ENCODE results near the gene EXD3. TPM values are rescaled to one million over a fixed set of nuclear protein-coding genes. Genes with fewer than 3 reads are reported as not detected.
"Not testable (repeated sequence)": the region's sequence is repeated elsewhere in the genome, so short reads cannot be mapped to it uniquely, and the experiment has no call there.

Gene EXD3
- total RNA-seq, 1 experiment from 2014 or later: 2.8 TPM

- Histone ChIP-seq H3K9ac (ENCODE audit: low read length) (peak overlapping the region; percentile 72), H3K4me1 (ENCODE audit: low read length) (peaks cover 36% of the 10 kb centered on the region), H3K9me3 (ENCODE audit: low read length) (no peaks in the 10 kb centered on the region), H3K4me3 (ENCODE audit: low read length) (peak overlapping the region; percentile 60), H3K27ac (ENCODE audit: low read length) (peak overlapping the region; percentile 95), H2AFZ (ENCODE audit: low read length) (no peak overlapping the region), H3K79me2 (ENCODE audit: low read length) (0 out of 2 replicates have a peak, but pooled peaks cover 2% of the 10 kb centered on the region), H3K27me3 (ENCODE audit: low read length) (no peaks in the 10 kb centered on the region), H3K4me2 (ENCODE audit: low read depth, low read length, poor library complexity, severe bottlenecking) (peak overlapping the region; percentile 70), H3K36me3 (ENCODE audit: insufficient read depth, low read length) (peaks cover 8% of the 10 kb centered on the region; the same call in 1 of the 2 replicates), H3K9me2 (replicated peaks; ENCODE audit: insufficient read depth, low read length) (no peaks in the 10 kb centered on the region), H4K20me1 (ENCODE audit: insufficient read depth, low read depth, low read length) (no peaks in the 10 kb centered on the region)
- DNase-seq: peak; percentile 95
Measured at GRCh38 chr9:137267933-137268355, 155.0 kb downstream of the EXD3 start.

- no peak overlapping the region; the same call in 1 of the 2 replicates for H3K4me3 ChIP-seq (ENCODE audit: low read length)
- no peak for DNase-seq
- H3K27ac ChIP-seq (ENCODE audit: low read length): peak overlapping the region; percentile 95
- H4K20me1 ChIP-seq (ENCODE audit: insufficient read depth, low read depth, low read length): no peaks in the 10 kb centered on the region
- no peak overlapping the region for H3K4me2 ChIP-seq (ENCODE audit: low read depth, low read length, poor library complexity, severe bottlenecking)
- H3K79me2 ChIP-seq (ENCODE audit: low read length): 0 out of 2 replicates have a peak, but pooled peaks cover 2% of the 10 kb centered on the region
- H3K9me2 ChIP-seq (replicated peaks; ENCODE audit: insufficient read depth, low read length): no peaks in the 10 kb centered on the region
- peak overlapping the region; percentile 72 for H3K9ac ChIP-seq (ENCODE audit: low read length)
- H3K4me1 ChIP-seq (ENCODE audit: low read length): peaks cover 36% of the 10 kb centered on the region
- H2AFZ ChIP-seq (ENCODE audit: low read length): no peak overlapping the region
- H3K9me3 ChIP-seq (ENCODE audit: low read length): no peaks in the 10 kb centered on the region
- H3K27me3 ChIP-seq (ENCODE audit: low read length): no peaks in the 10 kb centered on the region
- H3K36me3 ChIP-seq (ENCODE audit: insufficient read depth, low read length): peaks cover 8% of the 10 kb centered on the region; the same call in 1 of the 2 replicates
Measured at GRCh38 chr9:137266585-137267453, 156.1 kb downstream of the EXD3 start.

GRCh38 chr9:137266162-137266527 lies 156.8 kb downstream of the EXD3 start:
- no peak overlapping the region for H2AFZ ChIP-seq (ENCODE audit: low read length)
- H3K36me3 ChIP-seq (ENCODE audit: insufficient read depth, low read length): peaks cover 8% of the 10 kb centered on the region; the same call in 1 of the 2 replicates
- 0 out of 2 replicates have a peak, but pooled peaks cover 2% of the 10 kb centered on the region for H3K79me2 ChIP-seq (ENCODE audit: low read length)
- H3K4me3 ChIP-seq (ENCODE audit: low read length): no peak overlapping the region
- no peak overlapping the region for H3K27ac ChIP-seq (ENCODE audit: low read length)
- no peak overlapping the region for H3K4me2 ChIP-seq (ENCODE audit: low read depth, low read length, poor library complexity, severe bottlenecking)
- no peak for DNase-seq
- no peak overlapping the region for H3K9ac ChIP-seq (ENCODE audit: low read length)
- no peaks in the 10 kb centered on the region for H3K9me2 ChIP-seq (replicated peaks; ENCODE audit: insufficient read depth, low read length)
- H3K27me3 ChIP-seq (ENCODE audit: low read length): no peaks in the 10 kb centered on the region
- no peaks in the 10 kb centered on the region for H4K20me1 ChIP-seq (ENCODE audit: insufficient read depth, low read depth, low read length)
- no peaks in the 10 kb centered on the region for H3K9me3 ChIP-seq (ENCODE audit: low read length)
- H3K4me1 ChIP-seq (ENCODE audit: low read length): peaks cover 36% of the 10 kb centered on the region

GRCh38 chr9:137265496-137266161 lies 157.3 kb downstream of the EXD3 start:
- H3K27ac ChIP-seq (ENCODE audit: low read length): no peak overlapping the region
- no peaks in the 10 kb centered on the region for H3K9me2 ChIP-seq (replicated peaks; ENCODE audit: insufficient read depth, low read length)
- no peak overlapping the region for H3K4me2 ChIP-seq (ENCODE audit: low read depth, low read length, poor library complexity, severe bottlenecking)
- peaks cover 36% of the 10 kb centered on the region for H3K4me1 ChIP-seq (ENCODE audit: low read length)
- no peak overlapping the region for H2AFZ ChIP-seq (ENCODE audit: low read length)
- H4K20me1 ChIP-seq (ENCODE audit: insufficient read depth, low read depth, low read length): no peaks in the 10 kb centered on the region
- H3K36me3 ChIP-seq (ENCODE audit: insufficient read depth, low read length): peaks cover 8% of the 10 kb centered on the region; the same call in 1 of the 2 replicates
- no peak overlapping the region for H3K9ac ChIP-seq (ENCODE audit: low read length)
- no peaks in the 10 kb centered on the region for H3K9me3 ChIP-seq (ENCODE audit: low read length)
- DNase-seq: no peak
- H3K27me3 ChIP-seq (ENCODE audit: low read length): no peaks in the 10 kb centered on the region
- H3K79me2 ChIP-seq (ENCODE audit: low read length): 0 out of 2 replicates have a peak, but pooled peaks cover 2% of the 10 kb centered on the region
- no peak overlapping the region for H3K4me3 ChIP-seq (ENCODE audit: low read length)

GRCh38 chr9:137264067-137264466 lies 158.9 kb downstream of the EXD3 start:
- Histone ChIP-seq H3K27ac (ENCODE audit: low read length) (no peak overlapping the region), H3K4me1 (ENCODE audit: low read length) (peaks cover 26% of the 10 kb centered on the region), H3K9ac (ENCODE audit: low read length) (no peak overlapping the region), H3K27me3 (ENCODE audit: low read length) (no peaks in the 10 kb centered on the region), H3K79me2 (ENCODE audit: low read length) (no peaks in the 10 kb centered on the region), H3K9me3 (ENCODE audit: low read length) (no peaks in the 10 kb centered on the region), H2AFZ (ENCODE audit: low read length) (no peak overlapping the region), H3K4me2 (ENCODE audit: low read depth, low read length, poor library complexity, severe bottlenecking) (no peak overlapping the region), H4K20me1 (ENCODE audit: insufficient read depth, low read depth, low read length) (no peaks in the 10 kb centered on the region), H3K9me2 (replicated peaks; ENCODE audit: insufficient read depth, low read length) (no peaks in the 10 kb centered on the region), H3K4me3 (ENCODE audit: low read length) (no peak overlapping the region), H3K36me3 (ENCODE audit: insufficient read depth, low read length) (peaks cover 5% of the 10 kb centered on the region)
- no peak for DNase-seq

GRCh38 chr9:137263506-137263905 lies 159.5 kb downstream of the EXD3 start:
- Histone ChIP-seq H3K4me1 (ENCODE audit: low read length) (peaks cover 20% of the 10 kb centered on the region), H3K27ac (ENCODE audit: low read length) (no peak overlapping the region), H3K9me2 (replicated peaks; ENCODE audit: insufficient read depth, low read length) (no peaks in the 10 kb centered on the region), H3K27me3 (ENCODE audit: low read length) (no peaks in the 10 kb centered on the region), H3K9ac (ENCODE audit: low read length) (no peak overlapping the region), H3K4me3 (ENCODE audit: low read length) (no peak overlapping the region), H3K9me3 (ENCODE audit: low read length) (no peaks in the 10 kb centered on the region), H3K79me2 (ENCODE audit: low read length) (no peaks in the 10 kb centered on the region), H3K4me2 (ENCODE audit: low read depth, low read length, poor library complexity, severe bottlenecking) (no peak overlapping the region), H2AFZ (ENCODE audit: low read length) (no peak overlapping the region), H4K20me1 (ENCODE audit: insufficient read depth, low read depth, low read length) (no peaks in the 10 kb centered on the region), H3K36me3 (ENCODE audit: insufficient read depth, low read length) (peaks cover 10% of the 10 kb centered on the region)
- DNase-seq: no peak

- no peaks in the 10 kb centered on the region for H3K9me3 ChIP-seq (ENCODE audit: low read length)
- H3K4me2 ChIP-seq (ENCODE audit: low read depth, low read length, poor library complexity, severe bottlenecking): no peak overlapping the region
- peaks cover 18% of the 10 kb centered on the region for H3K4me1 ChIP-seq (ENCODE audit: low read length)
- H3K9me2 ChIP-seq (replicated peaks; ENCODE audit: insufficient read depth, low read length): no peaks in the 10 kb centered on the region
- no peak overlapping the region for H3K4me3 ChIP-seq (ENCODE audit: low read length)
- H3K27ac ChIP-seq (ENCODE audit: low read length): no peak overlapping the region
- H3K36me3 ChIP-seq (ENCODE audit: insufficient read depth, low read length): peaks cover 10% of the 10 kb centered on the region
- H2AFZ ChIP-seq (ENCODE audit: low read length): no peak overlapping the region
- H4K20me1 ChIP-seq (ENCODE audit: insufficient read depth, low read depth, low read length): no peaks in the 10 kb centered on the region
- H3K79me2 ChIP-seq (ENCODE audit: low read length): no peaks in the 10 kb centered on the region
- no peaks in the 10 kb centered on the region for H3K27me3 ChIP-seq (ENCODE audit: low read length)
- H3K9ac ChIP-seq (ENCODE audit: low read length): no peak overlapping the region
- no peak for DNase-seq
Measured at GRCh38 chr9:137262909-137263285, 160.1 kb downstream of the EXD3 start.

GRCh38 chr9:137262173-137262908 lies 160.6 kb downstream of the EXD3 start:
- not testable (repeated sequence) for DNase-seq; H3K4me2 ChIP-seq (ENCODE audit: low read depth, low read length, poor library complexity, severe bottlenecking); H3K27ac ChIP-seq (ENCODE audit: low read length); H3K9me3 ChIP-seq (ENCODE audit: low read length); H3K9ac ChIP-seq (ENCODE audit: low read length); H3K4me3 ChIP-seq (ENCODE audit: low read length); H2AFZ ChIP-seq (ENCODE audit: low read length); H3K79me2 ChIP-seq (ENCODE audit: low read length); H4K20me1 ChIP-seq (ENCODE audit: insufficient read depth, low read depth, low read length); H3K27me3 ChIP-seq (ENCODE audit: low read length); H3K9me2 ChIP-seq (replicated peaks; ENCODE audit: insufficient read depth, low read length)
- Histone ChIP-seq H3K4me1 (ENCODE audit: low read length) (peaks cover 15% of the 10 kb centered on the region), H3K36me3 (ENCODE audit: insufficient read depth, low read length) (peaks cover 10% of the 10 kb centered on the region)

All from Karpas-422 (cell line).